Measurements from ENCODE around the gene ADAM12.

Gene ADAM12

DNA sequence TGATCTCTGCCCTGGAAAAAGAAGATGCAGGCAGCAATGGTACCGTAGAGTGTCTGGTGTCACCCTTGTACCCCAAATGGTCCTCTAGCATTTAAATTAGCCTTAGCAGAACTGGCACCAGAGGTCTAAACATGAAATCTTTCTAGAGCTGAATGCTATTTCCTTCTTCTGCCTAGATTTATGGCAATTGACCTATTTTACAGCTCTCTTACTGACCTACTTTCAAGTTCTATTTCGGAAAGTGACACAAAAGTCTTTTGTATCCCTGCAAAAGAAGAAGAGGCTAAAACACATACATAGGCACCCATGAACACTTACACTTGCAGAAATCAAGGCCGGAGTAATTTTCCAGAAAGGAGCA lies 10.1 kb upstream of the ADAM12 start (continued):
- no peak for TF ChIP-seq ZBTB20 (tag by site-specific recombination; IDR thresholded peaks at IDR 0.05)
- TF ChIP-seq SCRT1 (tag by site-specific recombination; IDR thresholded peaks at IDR 0.05; ENCODE audit: borderline replicate concordance) = no peak
- 0 out of 2 replicates have a peak, but pooled peaks have one; percentile 0 for TF ChIP-seq ZNF335 (tag by site-specific recombination; conservative IDR thresholded peaks at IDR 0.05)

DNA sequence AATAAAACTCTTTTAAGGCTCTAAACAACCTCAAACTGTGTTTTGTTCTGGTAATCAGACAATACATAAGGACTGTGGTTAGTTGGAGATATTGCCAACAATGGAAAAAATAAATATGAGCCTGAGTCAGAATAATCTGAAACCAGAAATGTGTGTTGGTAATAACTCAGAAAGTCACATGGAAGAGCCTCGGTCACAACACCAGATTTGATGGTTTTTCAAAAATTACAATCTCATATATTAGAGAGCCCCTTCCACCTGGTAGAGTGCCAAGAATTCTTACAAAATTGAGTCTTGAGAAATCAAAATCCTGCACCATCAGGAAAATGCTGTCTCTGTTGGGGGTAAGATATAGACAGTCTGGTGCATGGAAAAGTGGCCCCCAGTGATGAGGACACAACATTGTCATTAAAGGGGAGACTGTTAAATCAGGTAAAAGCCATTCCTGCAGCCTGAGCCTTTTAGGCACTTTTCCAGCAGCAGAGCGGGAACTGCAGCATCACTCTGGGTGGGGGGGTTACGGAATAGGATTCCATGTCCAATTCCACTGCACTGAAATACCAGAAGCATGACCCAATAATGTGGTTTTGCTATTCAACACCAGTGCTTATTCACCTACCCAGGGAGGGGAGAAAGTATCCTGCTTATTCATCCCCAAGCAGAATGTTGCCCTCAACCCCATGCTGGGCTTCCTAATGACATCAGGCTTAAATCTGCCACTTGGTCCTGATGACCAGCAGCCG lies 9.5 kb upstream of the ADAM12 start:
- Histone ChIP-seq H3K27ac (ENCODE audit: extremely low read depth, low read depth, low read length) (no peak overlapping the region), H3K36me3 (ENCODE audit: control insufficient read depth in 2 of 2, insufficient read depth in 1 of 2, low read length in 2 of 2) (no peaks in the 10 kb centered on the region), H3K4me1 (ENCODE audit: control insufficient read depth, insufficient read depth, low read length) (peaks cover 5% of the 10 kb centered on the region; the same call in 1 of the 2 replicates), H3K4me3 (ENCODE audit: low read depth, low read length) (no peak overlapping the region), H3K9me3 (ENCODE audit: control insufficient read depth, insufficient read depth, low read depth, low read length) (no peaks in the 10 kb centered on the region)
- POLR2A ChIA-PET = no interaction called here
- CTCF ChIA-PET = interaction anchor here (0.5 kb wide), 1 partner anchor 250 kb away, joined by 3 read pairs; no protein-coding TSS in a partner anchor
- TF ChIP-seq ZNF548 (tag by site-specific recombination; IDR thresholded peaks at IDR 0.05) (no peak), ZNF266 (tag by site-specific recombination; IDR thresholded peaks at IDR 0.05; ENCODE audit: low read depth) (no peak), ZBTB21 (tag by site-specific recombination; IDR thresholded peaks at IDR 0.05) (peak; percentile 87), ZIC2 (tag by site-specific recombination; IDR thresholded peaks at IDR 0.05) (peak; percentile 31; the same call in 1 of the 2 replicates), ZNF335 (tag by site-specific recombination; conservative IDR thresholded peaks at IDR 0.05) (0 out of 2 replicates have a peak, but pooled peaks have one; percentile 10), GLI2 (tag by site-specific recombination; IDR thresholded peaks at IDR 0.05; ENCODE audit: borderline replicate concordance, low read depth) (0 out of 2 replicates have a peak, but pooled peaks have one; percentile 14), ZNF223 (tag by site-specific recombination; IDR thresholded peaks at IDR 0.05) (no peak), ZNF184 (tag by site-specific recombination; IDR thresholded peaks at IDR 0.05) (peak; percentile 64; the same call in 1 of the 2 replicates), ZNF777 (tag by site-specific recombination; IDR thresholded peaks at IDR 0.05; ENCODE audit: borderline replicate concordance) (no peak), ZNF629 (tag by site-specific recombination; IDR thresholded peaks at IDR 0.05) (peak; percentile 95), ZNF530 (tag by site-specific recombination; IDR thresholded peaks at IDR 0.05; ENCODE audit: low read depth) (no peak), ZEB2 (tag by site-specific recombination; IDR thresholded peaks at IDR 0.05) (peak; percentile 81), OSR2 (tag by site-specific recombination; IDR thresholded peaks at IDR 0.05) (peak; percentile 75), MZF1 (tag by site-specific recombination; IDR thresholded peaks at IDR 0.05; ENCODE audit: borderline replicate concordance) (no peak), KLF10 (tag by site-specific recombination; IDR thresholded peaks at IDR 0.05) (no peak), ZNF654 (tag by site-specific recombination; IDR thresholded peaks at IDR 0.05; ENCODE audit: low read depth) (no peak), ZNF600 (tag by site-specific recombination; IDR thresholded peaks at IDR 0.05) (peak; percentile 99), ZFP37 (tag by site-specific recombination; IDR thresholded peaks at IDR 0.05) (peak; percentile 93), SALL2 (tag by site-specific recombination; IDR thresholded peaks at IDR 0.05; ENCODE audit: borderline replicate concordance) (no peak), PRDM1 (tag by site-specific recombination; IDR thresholded peaks at IDR 0.05) (peak; percentile 77), ZNF521 (tag by site-specific recombination; IDR thresholded peaks at IDR 0.05) (no peak), GLIS1 (tag by site-specific recombination; IDR thresholded peaks at IDR 0.05) (peak; percentile 93), ZNF555 (tag by site-specific recombination; conservative IDR thresholded peaks at IDR 0.05) (no peak), ZNF394 (tag by site-specific recombination; IDR thresholded peaks at IDR 0.05; ENCODE audit: borderline replicate concordance) (no peak; the same call in 1 of the 2 replicates)
- TF ChIP-seq, protein P1, sequence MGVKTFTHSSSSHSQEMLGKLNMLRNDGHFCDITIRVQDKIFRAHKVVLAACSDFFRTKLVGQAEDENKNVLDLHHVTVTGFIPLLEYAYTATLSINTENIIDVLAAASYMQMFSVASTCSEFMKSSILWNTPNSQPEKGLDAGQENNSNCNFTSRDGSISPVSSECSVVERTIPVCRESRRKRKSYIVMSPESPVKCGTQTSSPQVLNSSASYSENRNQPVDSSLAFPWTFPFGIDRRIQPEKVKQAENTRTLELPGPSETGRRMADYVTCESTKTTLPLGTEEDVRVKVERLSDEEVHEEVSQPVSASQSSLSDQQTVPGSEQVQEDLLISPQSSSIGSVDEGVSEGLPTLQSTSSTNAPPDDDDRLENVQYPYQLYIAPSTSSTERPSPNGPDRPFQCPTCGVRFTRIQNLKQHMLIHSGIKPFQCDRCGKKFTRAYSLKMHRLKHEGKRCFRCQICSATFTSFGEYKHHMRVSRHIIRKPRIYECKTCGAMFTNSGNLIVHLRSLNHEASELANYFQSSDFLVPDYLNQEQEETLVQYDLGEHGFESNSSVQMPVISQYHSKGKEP (tag by site-specific recombination; IDR thresholded peaks at IDR 0.05) = no peak
- TF ChIP-seq, protein P2, sequence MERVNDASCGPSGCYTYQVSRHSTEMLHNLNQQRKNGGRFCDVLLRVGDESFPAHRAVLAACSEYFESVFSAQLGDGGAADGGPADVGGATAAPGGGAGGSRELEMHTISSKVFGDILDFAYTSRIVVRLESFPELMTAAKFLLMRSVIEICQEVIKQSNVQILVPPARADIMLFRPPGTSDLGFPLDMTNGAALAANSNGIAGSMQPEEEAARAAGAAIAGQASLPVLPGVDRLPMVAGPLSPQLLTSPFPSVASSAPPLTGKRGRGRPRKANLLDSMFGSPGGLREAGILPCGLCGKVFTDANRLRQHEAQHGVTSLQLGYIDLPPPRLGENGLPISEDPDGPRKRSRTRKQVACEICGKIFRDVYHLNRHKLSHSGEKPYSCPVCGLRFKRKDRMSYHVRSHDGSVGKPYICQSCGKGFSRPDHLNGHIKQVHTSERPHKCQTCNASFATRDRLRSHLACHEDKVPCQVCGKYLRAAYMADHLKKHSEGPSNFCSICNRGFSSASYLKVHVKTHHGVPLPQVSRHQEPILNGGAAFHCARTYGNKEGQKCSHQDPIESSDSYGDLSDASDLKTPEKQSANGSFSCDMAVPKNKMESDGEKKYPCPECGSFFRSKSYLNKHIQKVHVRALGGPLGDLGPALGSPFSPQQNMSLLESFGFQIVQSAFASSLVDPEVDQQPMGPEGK (tag by site-specific recombination; IDR thresholded peaks at IDR 0.05) = peak; percentile 72
- TF ChIP-seq, protein P3, sequence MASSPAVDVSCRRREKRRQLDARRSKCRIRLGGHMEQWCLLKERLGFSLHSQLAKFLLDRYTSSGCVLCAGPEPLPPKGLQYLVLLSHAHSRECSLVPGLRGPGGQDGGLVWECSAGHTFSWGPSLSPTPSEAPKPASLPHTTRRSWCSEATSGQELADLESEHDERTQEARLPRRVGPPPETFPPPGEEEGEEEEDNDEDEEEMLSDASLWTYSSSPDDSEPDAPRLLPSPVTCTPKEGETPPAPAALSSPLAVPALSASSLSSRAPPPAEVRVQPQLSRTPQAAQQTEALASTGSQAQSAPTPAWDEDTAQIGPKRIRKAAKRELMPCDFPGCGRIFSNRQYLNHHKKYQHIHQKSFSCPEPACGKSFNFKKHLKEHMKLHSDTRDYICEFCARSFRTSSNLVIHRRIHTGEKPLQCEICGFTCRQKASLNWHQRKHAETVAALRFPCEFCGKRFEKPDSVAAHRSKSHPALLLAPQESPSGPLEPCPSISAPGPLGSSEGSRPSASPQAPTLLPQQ (tag by site-specific recombination; IDR thresholded peaks at IDR 0.05) = peak; percentile 92
- TF ChIP-seq, protein P4, sequence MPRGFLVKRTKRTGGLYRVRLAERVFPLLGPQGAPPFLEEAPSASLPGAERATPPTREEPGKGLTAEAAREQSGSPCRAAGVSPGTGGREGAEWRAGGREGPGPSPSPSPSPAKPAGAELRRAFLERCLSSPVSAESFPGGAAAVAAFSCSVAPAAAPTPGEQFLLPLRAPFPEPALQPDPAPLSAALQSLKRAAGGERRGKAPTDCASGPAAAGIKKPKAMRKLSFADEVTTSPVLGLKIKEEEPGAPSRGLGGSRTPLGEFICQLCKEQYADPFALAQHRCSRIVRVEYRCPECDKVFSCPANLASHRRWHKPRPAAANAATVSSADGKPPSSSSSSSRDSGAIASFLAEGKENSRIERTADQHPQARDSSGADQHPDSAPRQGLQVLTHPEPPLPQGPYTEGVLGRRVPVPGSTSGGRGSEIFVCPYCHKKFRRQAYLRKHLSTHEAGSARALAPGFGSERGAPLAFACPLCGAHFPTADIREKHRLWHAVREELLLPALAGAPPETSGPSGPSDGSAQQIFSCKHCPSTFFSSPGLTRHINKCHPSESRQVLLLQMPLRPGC (tag by site-specific recombination; IDR thresholded peaks at IDR 0.05) = peak; percentile 95
